HepG2 (cell line): ENCODE data around the gene LRP1B.

Source experiments
- ARHGAP35 ChIP-seq: sonication (generic); formaldehyde crosslinking; IDR thresholded peaks from 2 replicates; pipeline ENCODE4 v1.9.0; 2022; ENCODE audit warnings: mild to moderate bottlenecking, inconsistent platforms, moderate library complexity, missing genetic modification reagents, borderline replicate concordance
- FOXK1 ChIP-seq: sonication (generic); formaldehyde crosslinking; IDR thresholded peaks from 2 replicates; pipeline ENCODE4 v1.4.0; 2020; ENCODE audit warnings: low read depth, missing genetic modification reagents, borderline replicate concordance
- MED8 ChIP-seq: sonication (generic); formaldehyde crosslinking; IDR thresholded peaks from 2 replicates; pipeline ENCODE4 v1.8.1; 2023; ENCODE audit warnings: mild to moderate bottlenecking, missing genetic modification reagents; ENCODE audit not compliant: insufficient replicate concordance
- POLR2A ChIP-seq, 2 experiments: IDR thresholded peaks; 2 replicates each; pipeline ENCODE4 v1.6.1; 2011; ENCODE audit warnings: low read depth in 2 of 2, low read length in 2 of 2, mild to moderate bottlenecking in 1 of 2, moderate library complexity in 1 of 2; ENCODE audit not compliant: insufficient read depth in 1 of 2
- RBM22 ChIP-seq: fragments of 200-400 bp; formaldehyde crosslinking; optimal IDR thresholded peaks from 2 replicates; pipeline ENCODE3; 2017; ENCODE audit warnings: mild to moderate bottlenecking, low read length, moderate library complexity
- SIN3A ChIP-seq: IDR thresholded peaks from 2 replicates; pipeline ENCODE4 v1.6.1; 2011; ENCODE audit warnings: low read depth, mild to moderate bottlenecking, control low read depth, low read length, borderline replicate concordance
- ZBTB7A ChIP-seq: sonication (generic); formaldehyde crosslinking; IDR thresholded peaks from 2 replicates; pipeline ENCODE4 v1.8.0; 2022; ENCODE audit warnings: mild to moderate bottlenecking, missing genetic modification reagents
- ZNF333 ChIP-seq: sonication (generic); formaldehyde crosslinking; IDR thresholded peaks from 2 replicates; pipeline ENCODE4 v1.4.0; 2020; ENCODE audit warnings: mild to moderate bottlenecking, missing genetic modification reagents, borderline replicate concordance
- ZNF747 ChIP-seq: sonication (generic); formaldehyde crosslinking; IDR thresholded peaks from 2 replicates; pipeline ENCODE4 v1.8.1; 2023; ENCODE audit warnings: missing genetic modification reagents, mild to moderate bottlenecking, borderline replicate concordance
- TF ChIP-seq, protein P1 (sequence below): sonication (generic); formaldehyde crosslinking; conservative IDR thresholded peaks from 2 replicates; pipeline ENCODE4 v1.5.0; 2020; ENCODE audit warnings: missing genetic modification reagents
- TF ChIP-seq, protein P2 (sequence below): sonication (generic); formaldehyde crosslinking; IDR thresholded peaks from 2 replicates; pipeline ENCODE4 v1.5.0; 2020; ENCODE audit warnings: mild to moderate bottlenecking, missing genetic modification reagents, moderate library complexity
- TF ChIP-seq, protein P3 (sequence below): IDR thresholded peaks from 2 replicates; pipeline ENCODE4 v1.6.1; 2016; ENCODE audit warnings: missing compliant biosample characterization, missing genetic modification reagents, borderline replicate concordance

DNA sequence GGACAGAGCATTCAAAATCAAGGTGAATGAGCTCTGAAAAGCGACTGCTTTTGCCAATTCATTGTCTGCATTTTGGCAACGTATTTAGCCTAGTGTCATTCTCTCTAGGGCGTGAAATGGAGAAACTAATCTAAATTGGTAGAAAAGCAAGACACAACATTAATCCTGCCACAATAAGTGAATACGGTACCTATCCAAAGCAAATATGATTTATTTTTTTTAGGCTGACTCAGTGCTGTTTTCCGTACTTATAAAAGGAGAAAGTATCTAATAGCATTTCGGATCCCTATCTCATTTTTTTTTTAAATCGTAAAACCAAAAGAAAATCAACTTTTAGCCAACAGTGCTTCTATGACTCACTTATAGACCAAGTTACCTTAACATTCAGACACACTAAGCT is 672.5 kb downstream of the LRP1B start:
- TF ChIP-seq, protein P1, sequence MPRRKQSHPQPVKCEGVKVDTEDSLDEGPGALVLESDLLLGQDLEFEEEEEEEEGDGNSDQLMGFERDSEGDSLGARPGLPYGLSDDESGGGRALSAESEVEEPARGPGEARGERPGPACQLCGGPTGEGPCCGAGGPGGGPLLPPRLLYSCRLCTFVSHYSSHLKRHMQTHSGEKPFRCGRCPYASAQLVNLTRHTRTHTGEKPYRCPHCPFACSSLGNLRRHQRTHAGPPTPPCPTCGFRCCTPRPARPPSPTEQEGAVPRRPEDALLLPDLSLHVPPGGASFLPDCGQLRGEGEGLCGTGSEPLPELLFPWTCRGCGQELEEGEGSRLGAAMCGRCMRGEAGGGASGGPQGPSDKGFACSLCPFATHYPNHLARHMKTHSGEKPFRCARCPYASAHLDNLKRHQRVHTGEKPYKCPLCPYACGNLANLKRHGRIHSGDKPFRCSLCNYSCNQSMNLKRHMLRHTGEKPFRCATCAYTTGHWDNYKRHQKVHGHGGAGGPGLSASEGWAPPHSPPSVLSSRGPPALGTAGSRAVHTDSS (CRISPR knock-in tag), result no peak
- TF ChIP-seq SIN3A, result no peak
- TF ChIP-seq, protein P2, sequence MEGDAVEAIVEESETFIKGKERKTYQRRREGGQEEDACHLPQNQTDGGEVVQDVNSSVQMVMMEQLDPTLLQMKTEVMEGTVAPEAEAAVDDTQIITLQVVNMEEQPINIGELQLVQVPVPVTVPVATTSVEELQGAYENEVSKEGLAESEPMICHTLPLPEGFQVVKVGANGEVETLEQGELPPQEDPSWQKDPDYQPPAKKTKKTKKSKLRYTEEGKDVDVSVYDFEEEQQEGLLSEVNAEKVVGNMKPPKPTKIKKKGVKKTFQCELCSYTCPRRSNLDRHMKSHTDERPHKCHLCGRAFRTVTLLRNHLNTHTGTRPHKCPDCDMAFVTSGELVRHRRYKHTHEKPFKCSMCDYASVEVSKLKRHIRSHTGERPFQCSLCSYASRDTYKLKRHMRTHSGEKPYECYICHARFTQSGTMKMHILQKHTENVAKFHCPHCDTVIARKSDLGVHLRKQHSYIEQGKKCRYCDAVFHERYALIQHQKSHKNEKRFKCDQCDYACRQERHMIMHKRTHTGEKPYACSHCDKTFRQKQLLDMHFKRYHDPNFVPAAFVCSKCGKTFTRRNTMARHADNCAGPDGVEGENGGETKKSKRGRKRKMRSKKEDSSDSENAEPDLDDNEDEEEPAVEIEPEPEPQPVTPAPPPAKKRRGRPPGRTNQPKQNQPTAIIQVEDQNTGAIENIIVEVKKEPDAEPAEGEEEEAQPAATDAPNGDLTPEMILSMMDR (CRISPR knock-in tag), result no peak
- TF ChIP-seq, protein P3, sequence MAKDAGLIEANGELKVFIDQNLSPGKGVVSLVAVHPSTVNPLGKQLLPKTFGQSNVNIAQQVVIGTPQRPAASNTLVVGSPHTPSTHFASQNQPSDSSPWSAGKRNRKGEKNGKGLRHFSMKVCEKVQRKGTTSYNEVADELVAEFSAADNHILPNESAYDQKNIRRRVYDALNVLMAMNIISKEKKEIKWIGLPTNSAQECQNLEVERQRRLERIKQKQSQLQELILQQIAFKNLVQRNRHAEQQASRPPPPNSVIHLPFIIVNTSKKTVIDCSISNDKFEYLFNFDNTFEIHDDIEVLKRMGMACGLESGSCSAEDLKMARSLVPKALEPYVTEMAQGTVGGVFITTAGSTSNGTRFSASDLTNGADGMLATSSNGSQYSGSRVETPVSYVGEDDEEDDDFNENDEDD (CRISPR knock-in tag), result no peak
- no peak for TF ChIP-seq ZBTB7A (CRISPR knock-in tag)
- no peak for TF ChIP-seq MED8 (CRISPR knock-in tag)
- no peak for TF ChIP-seq POLR2A (IDR thresholded peaks at IDR 0.05; ENCODE audit: insufficient read depth in 1 of 2, low read depth in 2 of 2, low read length in 2 of 2)
- no peak for TF ChIP-seq FOXK1 (CRISPR knock-in tag)
- TF ChIP-seq ARHGAP35 (CRISPR knock-in tag), result no peak
- TF ChIP-seq RBM22, result no peak
- TF ChIP-seq ZNF333, result no peak
- no peak for TF ChIP-seq ZNF747 (CRISPR knock-in tag)
